HG03558 (cell line): ENCODE results near the gene ANKRD2.
"Not testable (repeated sequence)": the region's sequence is repeated elsewhere in the genome, so short reads cannot be mapped to it uniquely, and the experiment has no call there.

Source experiments
- ATAC-seq: cut with Tn5 transposase; IDR thresholded peaks from one replicate; pipeline ENCODE4 v1.9.1; 2021; ENCODE audit warnings: moderate number of reproducible peaks; ENCODE audit not compliant: unreplicated experiment; ENCODE audit errors: extremely low read depth

The ANKRD2 gene

DNA sequence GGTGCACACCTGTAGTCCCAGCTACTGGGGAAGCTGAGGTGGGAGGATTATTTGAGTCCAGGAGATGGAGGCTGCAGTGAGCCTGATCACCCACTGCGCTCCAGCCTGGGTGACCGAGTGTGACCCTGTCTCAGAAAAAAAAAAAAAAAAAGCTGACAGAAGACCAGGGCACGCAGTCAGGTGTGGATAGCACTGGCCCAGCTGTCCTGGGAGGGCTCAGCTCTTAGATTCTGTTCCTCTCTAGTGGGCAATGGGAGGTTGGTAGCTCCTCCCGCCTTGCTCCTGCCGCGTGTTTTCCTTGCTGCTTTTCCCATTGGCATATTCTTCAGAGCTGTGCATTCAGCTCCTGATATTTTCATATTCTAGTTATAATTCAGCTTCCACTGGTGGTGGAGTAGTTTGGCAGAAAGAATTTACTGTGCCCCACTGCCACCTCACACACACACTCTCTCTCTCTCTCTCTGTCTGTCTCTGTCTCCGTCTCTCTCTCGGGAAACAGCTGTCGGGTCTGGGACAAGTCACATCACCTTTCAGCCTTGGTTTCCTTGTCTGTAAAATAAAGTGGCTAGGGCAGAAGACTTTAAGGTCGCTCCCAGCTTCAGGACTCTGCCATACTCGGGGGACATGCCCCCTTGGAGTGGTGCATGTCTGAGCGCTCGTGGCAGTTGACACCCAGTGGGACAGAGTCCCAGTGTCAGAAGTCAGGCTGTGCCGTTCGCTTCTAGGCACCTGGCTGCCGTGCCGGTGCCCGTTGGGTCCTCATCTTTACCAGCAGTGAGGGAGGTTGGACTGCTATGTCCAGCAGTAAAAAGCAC is 25.9 kb upstream of the ANKRD2 start:
- no peak for ATAC-seq

DNA sequence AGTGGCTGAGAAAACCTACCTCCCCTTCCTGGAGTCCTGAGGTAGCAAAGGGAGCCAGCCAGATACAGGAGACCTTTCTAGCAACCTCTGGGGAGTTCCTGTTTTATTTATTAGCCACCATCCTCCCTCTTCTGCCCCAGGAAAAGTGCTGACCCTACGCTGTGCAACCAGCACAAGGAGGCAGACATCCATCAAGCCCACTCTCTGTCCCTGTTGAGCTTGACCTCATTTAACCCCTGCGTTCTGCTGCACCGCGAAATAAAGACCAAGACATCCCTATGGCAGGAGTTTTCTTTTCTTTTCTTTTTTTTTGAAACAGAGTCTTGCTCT is 25.3 kb upstream of the ANKRD2 start:
- ATAC-seq = no peak

DNA sequence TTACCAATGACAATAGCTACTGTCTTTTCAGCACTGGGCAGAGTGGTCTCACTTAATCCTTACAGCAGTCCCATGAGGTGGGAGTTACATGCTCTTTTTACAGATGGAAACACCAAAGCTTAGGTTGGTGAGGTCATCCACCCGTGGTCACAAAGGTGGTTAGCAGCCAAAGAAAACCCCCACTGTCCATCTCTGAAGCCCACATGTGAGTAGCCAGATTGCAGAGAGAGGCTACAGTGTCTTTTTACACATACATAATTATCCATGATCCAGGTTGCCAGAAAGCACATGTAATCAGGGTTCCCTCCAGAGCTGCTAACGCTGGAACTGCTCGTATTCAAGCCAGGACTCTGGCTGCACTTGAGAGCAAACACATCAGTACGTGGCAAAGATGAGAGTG is 24.6 kb upstream of the ANKRD2 start:
- no peak for ATAC-seq

DNA sequence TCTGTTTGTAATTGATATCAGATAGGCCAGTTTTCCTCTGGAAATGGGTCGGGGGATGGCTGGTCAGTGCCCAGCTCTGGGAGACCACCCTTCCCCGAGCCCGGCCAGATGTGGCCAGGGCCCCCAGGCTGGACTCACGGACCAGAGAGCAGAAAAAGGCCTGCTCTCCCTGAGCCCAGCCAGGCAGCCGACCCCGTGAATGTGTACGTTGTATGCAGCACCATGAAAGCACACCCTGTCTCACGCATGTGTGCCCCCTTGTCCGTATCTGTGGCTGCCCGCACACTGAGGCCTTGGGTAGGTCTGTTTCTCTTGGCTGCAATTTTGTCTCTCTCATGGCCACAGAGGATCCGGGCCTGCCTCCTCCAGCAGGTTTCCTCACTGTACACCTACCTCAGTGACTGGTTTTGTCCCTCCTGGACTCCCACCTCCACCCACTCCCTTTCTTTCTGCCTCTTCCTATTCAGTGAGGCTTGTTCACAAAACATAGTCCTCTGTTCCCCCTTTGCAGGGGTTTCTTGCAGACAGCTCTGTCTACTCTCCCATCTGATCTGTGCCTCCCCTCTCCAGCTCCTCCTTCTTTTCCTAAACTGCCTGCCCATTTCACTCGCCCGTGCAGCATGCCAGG is 23.6 kb upstream of the ANKRD2 start:
- ATAC-seq = no peak

DNA sequence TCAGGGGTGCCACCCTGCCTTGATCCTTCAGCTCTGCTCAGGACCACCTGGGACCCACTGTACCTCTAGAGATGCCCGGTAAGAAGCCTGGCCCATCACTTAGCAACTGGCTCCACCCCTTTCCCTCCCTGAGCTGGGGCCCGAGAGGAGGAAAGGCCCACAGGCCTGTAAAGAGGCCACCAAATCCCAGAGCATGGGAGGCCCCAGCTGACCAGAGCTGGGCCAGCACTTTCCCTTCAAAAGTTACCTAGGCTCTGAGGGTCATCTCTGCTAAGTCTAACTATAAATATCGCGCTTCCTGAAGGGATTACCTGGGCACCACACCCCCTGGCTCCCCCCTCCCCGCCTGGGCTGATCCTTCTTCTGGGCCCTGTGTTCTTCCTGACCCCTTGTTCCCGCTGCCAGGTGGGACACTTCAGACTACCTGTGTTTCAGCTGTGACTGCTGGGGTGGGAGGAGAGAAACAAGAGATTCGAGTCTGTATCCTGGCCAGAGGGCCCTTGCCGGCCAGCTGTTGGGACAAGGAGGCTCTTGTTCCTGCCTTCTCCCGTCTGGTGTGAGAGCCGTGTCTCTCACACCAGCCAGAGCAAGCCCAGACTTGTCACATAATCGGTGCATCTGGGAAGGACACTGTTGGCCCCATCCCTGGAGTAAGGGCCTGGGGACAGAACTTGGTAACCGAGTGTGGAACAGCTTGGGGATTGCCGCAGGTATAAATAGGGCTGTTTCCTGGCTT is 22.8 kb upstream of the ANKRD2 start:
- no peak for ATAC-seq

DNA sequence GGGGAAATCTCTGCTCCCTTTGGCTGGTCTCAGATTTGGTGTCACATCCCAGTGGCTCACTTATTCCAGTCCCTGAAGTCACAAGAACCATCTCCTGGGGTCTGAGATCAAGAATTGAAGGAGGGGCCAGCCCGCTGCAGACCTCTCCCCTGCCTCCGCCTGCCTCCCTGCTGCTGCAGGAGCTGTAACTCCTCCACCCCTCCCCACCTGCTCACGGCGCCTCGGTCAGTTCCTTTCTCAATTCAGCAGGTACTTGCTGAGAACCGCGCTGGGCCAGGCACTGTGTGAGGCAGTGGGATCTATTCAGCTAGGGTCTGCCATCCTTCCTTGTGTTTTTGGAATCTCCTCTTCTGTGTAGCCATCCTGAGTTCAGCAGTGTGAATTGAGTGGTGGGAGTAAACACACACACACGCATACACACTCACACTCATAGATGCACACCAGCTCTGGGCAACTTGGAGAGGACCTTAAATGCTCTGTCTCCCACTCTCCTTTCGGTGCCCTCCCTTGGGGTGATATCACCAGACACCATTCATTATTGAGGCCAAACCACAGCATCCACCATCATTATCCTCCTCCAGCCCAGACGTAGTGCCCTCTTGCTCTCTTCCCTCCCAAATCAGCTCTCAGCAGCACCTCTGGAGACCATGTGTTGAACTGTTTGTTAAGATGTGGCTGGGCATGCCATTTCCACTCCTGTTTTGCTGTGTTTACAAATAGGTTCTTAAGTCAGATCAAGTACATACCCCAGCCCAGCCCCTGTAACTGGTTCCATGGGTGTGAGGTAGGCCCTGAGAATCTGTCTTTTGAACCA is 22.0 kb upstream of the ANKRD2 start:
- ATAC-seq = no peak

DNA sequence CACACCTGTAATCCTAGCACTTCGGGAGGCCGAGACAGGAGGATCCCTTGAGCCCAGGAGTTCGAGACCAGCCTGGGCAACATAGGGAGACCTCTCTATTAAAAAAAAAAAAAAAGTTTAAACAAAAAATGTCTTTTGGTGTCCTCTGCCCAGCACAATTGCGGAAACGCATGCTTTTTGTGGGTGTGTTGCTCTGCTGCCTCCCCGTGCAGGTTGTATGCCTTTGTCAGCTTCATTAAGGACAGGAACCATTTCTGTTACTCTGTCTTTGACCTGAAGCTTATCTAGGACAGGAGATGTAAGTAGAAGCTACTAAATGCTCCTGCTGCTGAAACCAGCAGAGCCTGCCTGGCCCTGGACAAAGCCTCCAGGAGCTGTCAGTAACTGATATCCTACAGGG is 21.3 kb upstream of the ANKRD2 start:
- ATAC-seq = no peak

DNA sequence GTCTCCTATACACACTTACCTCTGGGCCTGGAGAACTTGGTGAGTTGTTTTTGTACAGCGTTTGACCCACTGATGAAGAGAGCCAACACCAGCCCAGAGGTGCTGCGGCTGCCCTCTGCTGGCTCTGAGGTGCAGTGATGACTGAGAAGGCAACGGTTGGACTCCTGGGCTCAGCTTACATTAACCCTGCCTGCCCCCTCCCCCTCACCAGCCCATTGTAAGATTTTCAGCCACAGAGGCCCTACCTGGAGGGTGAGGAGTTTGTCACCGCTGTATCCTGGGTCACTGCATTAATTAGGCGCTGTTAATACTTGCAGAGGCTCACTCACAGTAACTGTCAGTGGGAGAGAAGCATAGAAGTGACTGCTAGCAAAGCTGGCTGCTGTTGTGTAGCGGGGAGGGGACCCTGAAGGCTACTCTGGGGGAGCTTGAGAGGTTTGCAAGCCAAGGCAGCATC is 19.0 kb upstream of the ANKRD2 start:
- ATAC-seq = no peak

DNA sequence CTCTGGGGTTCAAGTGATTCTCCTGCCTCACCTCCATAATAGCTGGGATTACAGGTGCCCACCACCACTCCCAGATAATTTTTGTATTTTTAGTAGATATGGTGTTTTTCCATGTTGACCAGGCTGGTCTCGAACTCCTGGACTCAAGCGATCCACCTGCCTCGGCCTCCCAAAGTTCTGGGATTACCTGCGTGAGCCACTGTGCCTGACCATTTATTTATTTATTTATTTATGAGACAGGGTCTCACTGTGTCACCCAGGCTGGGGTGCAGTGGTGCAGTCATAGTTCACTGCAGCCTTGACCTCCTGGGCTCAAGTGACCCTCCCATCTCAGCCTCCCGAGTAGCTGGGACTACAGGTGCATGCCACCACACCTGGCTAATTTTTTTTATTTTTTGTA is 18.2 kb upstream of the ANKRD2 start:
- not testable (repeated sequence) for ATAC-seq

DNA sequence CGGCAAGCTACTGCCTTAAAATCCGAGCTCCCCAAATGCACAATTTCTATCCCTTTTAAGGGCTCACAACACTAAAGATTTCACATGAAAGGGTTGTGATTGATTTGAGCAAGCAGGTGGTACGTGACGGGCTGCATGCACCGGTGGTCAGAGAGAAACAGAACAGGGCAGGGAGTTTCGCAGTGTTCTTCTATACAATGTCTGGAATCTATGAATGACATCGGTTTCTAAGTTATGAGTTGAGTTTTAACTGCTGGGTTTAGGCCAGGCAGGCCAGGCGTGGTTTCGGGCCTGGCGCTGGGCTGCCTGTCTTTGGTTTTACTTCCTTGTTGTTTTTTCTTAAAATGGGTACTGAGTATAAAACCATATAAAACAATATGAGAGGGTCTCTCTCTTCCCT is 17.0 kb upstream of the ANKRD2 start:
- not testable (repeated sequence) for ATAC-seq

DNA sequence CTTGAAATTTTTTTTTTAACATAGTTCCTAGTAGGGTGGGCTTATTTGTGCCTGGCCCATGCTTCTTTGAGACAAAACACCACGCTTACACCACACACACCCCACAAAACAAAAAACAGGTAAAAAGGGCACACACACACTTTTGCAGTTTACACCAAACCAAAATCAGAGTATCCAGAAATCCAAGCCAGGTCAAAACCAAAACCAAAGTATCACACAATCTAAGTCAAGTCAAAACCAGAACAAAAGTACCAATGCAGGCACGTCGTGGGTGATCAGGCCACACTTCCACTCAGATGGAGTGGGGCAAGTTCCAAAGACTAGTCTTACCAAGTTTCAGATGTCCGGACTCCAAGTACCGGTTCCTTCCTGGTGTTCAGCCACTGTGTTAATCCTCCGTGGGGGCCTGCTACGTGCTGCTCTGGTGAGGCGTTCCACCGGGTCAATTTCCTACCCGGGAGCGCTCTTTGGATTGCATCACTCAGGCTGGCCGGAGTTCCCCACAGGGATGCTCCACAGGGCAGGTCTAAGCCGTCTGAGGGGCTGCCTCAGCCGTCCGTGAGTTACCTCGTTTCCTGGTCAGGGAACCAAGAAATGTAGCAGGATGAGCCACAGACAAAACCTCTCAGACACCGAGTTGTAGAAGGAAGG is 11.7 kb upstream of the ANKRD2 start:
- not testable (repeated sequence) for ATAC-seq

DNA sequence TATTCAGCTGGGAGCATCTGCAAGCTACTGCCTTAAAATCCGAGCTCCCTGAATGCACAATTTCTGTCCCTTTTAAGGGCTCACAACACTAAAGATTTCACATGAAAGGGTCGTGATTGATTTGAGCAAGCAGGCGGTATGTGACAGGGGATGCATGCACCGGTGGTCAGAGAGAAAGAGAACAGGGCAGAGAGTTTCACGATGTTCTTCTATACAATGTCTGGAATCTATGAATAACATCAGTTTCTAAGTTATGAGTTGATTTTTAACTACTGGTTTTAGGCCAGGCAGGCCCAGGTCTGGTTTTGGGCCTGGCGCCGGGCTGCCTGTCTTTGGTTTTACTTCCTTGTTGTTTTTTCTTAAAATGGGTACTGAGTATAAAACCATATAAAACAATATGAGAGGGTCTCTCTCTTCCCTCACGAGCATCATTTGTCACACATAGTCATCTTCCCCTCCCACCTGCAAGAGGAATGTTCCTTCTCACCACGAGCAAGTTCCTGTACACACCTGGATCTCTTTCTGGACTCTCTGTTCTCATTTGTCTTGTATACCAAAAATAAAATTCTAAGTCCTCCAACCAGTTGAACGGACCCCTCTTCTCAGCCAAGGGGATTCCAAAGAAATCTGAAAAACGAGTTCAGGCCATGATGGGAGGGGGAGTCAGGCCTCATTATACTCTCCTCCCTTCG is 11.0 kb upstream of the ANKRD2 start:
- not testable (repeated sequence) for ATAC-seq

DNA sequence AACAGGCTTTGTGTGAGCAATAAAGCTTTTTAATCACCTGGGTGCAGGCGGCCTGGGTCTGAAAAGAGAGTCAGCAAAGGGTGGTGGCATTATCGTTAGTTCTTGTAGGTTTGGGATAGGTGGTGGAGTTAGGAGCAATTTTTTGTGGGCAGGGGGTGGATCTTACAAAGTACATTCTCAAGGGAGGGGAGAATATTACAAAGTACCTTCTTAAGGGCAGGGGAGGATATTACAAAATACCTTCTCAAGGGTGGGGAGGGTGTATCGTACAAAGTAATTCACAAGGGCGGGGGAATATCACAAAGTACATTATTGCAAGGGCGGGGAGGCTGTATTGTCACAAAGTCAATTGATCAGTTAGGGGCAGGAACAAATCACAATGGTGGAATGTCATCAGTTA is 10.2 kb upstream of the ANKRD2 start:
- ATAC-seq = not testable (repeated sequence)

DNA sequence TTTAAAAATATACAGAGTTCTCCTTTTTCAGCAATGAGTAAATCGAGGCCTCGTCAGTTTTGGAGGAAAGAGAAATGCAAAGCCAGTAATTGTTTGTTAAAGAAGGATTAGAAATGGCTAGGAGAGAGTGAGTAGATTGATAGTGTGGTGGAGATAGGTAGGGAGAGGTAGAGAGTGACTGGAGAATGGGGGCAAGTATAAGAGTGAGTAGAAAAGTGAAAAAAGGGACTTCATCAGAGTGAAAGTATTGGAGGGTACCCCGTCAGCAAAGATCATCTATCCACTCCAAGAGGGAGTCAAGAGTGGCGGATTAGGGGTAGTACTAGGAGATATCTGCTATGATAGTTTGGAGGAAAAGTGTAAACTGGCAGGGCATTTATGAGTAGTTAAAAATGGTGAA is 9.2 kb upstream of the ANKRD2 start:
- no peak for ATAC-seq

DNA sequence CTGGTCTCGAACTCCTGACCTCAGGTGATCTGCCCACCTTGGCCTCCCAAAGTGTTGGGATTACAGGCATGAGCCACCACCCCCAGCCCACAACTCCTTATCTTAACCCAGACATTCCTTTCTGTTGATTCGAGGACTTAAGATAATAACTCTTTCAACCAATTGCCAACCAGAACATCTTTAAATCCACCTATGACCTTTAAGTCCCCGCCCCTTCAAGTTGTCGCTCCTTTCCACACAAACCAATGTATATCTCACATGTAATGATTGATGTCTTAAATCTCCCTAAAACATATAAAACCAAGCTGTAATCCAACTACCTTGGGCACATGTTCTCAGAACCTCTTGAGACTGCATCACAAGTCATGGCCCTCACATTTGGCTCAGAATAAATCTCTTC is 7.8 kb upstream of the ANKRD2 start:
- ATAC-seq = no peak

DNA sequence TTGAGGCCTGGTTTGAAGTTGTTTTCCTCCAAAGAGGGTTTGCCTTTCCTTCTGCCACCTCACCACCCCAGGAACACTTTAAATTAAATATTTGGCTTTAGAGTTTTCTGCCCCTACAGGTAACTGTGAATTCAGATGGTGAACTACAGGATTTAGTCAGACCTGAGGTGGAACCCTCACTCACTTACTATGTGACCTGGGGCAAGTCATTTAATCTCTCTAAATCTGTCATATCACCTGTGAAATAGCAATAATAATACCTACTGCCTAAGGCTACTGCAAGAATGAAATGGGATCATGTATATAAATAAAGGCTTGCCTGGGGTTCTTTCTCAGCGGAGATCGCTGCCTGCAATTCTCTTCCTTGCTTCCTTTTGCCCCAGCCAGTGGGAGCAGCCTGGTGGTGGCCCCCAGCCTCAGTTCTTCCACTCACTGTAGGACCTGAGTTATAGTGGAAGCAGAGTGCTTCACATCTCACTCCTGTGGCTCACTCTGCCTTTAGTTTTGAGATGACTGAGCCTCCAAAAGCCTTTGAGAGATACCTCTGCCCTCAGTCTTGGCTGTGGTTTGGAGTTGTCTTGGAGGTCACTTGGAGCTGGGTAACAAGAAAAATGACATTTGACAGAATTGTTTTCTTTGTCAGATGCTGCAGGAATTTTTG is 6.1 kb upstream of the ANKRD2 start:
- ATAC-seq = no peak

DNA sequence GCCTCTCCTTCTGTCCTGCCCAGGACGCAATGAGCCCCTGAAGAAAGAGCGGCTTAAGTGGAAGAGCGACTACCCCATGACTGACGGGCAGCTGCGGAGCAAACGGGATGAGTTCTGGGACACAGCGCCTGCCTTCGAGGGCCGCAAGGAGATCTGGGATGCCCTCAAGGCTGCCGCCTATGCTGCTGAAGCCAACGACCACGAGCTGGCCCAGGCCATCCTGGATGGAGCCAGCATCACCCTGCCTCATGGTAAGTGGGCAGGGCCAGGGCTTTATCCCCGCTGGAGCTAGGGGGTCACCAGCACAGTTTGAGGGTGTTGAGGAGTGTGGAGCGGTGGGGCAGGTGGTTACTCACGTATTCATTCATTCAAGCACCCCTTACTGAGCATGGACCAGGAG is 4.7 kb upstream of the ANKRD2 start:
- ATAC-seq = no peak

DNA sequence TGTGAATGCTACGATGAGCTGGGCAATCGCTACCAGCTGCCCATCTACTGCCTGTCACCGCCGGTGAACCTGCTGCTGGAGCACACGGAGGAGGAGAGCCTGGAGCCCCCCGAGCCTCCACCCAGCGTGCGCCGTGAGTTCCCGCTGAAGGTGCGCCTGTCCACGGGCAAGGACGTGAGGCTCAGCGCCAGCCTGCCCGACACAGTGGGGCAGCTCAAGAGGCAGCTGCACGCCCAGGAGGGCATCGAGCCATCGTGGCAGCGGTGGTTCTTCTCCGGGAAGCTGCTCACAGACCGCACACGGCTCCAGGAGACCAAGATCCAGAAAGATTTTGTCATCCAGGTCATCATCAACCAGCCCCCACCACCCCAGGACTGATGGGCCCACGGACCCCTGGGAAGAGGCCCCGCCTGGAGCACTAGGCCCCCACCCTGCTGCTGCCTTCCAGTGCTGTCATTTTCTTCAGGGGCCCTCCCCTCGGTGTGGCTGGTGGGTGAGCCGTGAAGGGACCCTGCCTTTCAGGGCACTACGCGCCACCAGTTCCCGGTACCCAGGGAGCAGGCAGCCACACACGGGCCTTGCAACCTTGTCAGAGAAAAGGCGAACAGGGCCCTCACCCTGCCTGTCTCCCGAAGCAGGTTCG is 2.3 kb upstream of the ANKRD2 start:
- ATAC-seq = no peak
